Measurements from ENCODE around the gene TRANK1. TPM values are rescaled to one million over a fixed set of nuclear protein-coding genes. Genes with fewer than 3 reads are reported as not detected.

The TRANK1 gene
- total and polyA plus RNA-seq, 2 of the 4 experiments (the other 2 are of a cell fraction), result 7.9 to 12.7 TPM

DNA sequence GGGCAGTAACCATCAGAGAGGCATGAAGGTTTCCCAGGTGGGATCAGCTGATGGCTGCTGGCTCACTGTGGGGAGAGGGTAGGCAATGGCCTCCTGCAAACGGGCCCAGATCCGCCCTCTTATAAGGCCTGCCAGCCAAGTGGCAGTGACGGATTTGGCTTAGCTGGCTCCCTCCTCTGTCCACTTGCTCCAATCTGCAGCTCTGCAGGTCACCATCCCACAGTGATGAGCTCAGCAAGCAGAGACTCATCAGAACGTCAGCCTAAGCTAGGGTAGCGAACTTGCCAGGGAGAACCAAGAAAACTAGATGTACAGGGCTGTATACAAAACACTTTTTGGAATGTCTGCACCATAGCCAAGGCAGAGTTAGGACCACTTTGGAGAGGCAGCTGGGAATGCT is 117.7 kb downstream of the TRANK1 start:
- in situ Hi-C loops (cut with MboI; ENCODE audit: low sequenced_read_pairs) (no loop called here), dilution Hi-C loops (cut with HindIII; ENCODE audit: low sequenced_read_pairs, unreplicated experiment) (no loop called here), intact Hi-C loops (cut with micrococcal nuclease) (no loop called here)
- H2AFZ ChIP-seq (replicated peaks; ENCODE audit: low read length, poor library complexity), result no peak overlapping the region
- H3K36me3 ChIP-seq (ENCODE audit: control insufficient read depth, insufficient read depth, low read length), result peaks cover 8% of the 10 kb centered on the region
- no peak overlapping the region for H4K8ac ChIP-seq (ENCODE audit: low read depth in 2 of 2, low read length in 2 of 2)
- no peak overlapping the region for H3K27ac ChIP-seq (ENCODE audit: insufficient read depth, low read length)
- peak; percentile 32 for DNase-seq
- 68% methylated on average over 4 of the region's 5 CpGs; no CpG with 5 or more reads in 1 of the 2 experiments for WGBS, 2 experiments (ENCODE audit: extremely low coverage in 2 of 2, insufficient read length in 1 of 2)
- no peak overlapping the region for H2AK9ac ChIP-seq (replicated peaks; ENCODE audit: low read depth, low read length, poor library complexity)
- H4K20me1 ChIP-seq (ENCODE audit: insufficient read depth, low read length), result no peaks in the 10 kb centered on the region
- H3K4me3 ChIP-seq (ENCODE audit: insufficient read depth, low read depth, low read length), result no peak overlapping the region
- H3K56ac ChIP-seq (ENCODE audit: extremely low read depth, insufficient read depth, low read length), result no peak overlapping the region
- no peak overlapping the region for H3K14ac ChIP-seq (replicated peaks; ENCODE audit: low read depth, low read length)
- H3K9ac ChIP-seq (ENCODE audit: low read depth, low read length), result no peak overlapping the region
- no peak overlapping the region for H3K23ac ChIP-seq (ENCODE audit: low read depth, low read length)
- H3K79me1 ChIP-seq (ENCODE audit: low read depth in 1 of 2, low read length in 2 of 2), result no peaks in the 10 kb centered on the region
- no peak overlapping the region for H2BK15ac ChIP-seq (ENCODE audit: low read depth, low read length)
- H4K5ac ChIP-seq (ENCODE audit: low read depth, low read length), result no peak overlapping the region
- no peak overlapping the region for H3K4me2 ChIP-seq (ENCODE audit: low read depth, low read length)
- H3K4me1 ChIP-seq (ENCODE audit: control insufficient read depth, insufficient read depth, low read length), result no peaks in the 10 kb centered on the region
- no peak overlapping the region for H2BK20ac ChIP-seq (ENCODE audit: low read depth, low read length)
- POLR2A ChIA-PET (ENCODE audit: unreplicated experiment), result no interaction called here
- no peak overlapping the region for H3K4ac ChIP-seq (ENCODE audit: low read depth, low read length)
- no peak overlapping the region for H4K91ac ChIP-seq (ENCODE audit: insufficient read depth, low read depth, low read length)
- H3K27me3 ChIP-seq (ENCODE audit: control insufficient read depth, insufficient read depth, low read length), result no peaks in the 10 kb centered on the region
- no peak overlapping the region for H3K18ac ChIP-seq (ENCODE audit: low read depth, low read length)
- H2BK5ac ChIP-seq (ENCODE audit: low read depth, low read length, poor library complexity, severe bottlenecking), result no peak overlapping the region
- CTCF ChIA-PET, result interaction anchor here (1.1 kb wide), 1 partner anchor 12 kb away, joined by 3 read pairs; no protein-coding TSS in a partner anchor
- TF ChIP-seq RFX5 (IDR thresholded peaks at IDR 0.05; ENCODE audit: low read depth, low read length) (no peak), MAZ (IDR thresholded peaks at IDR 0.05; ENCODE audit: borderline replicate concordance, low read depth, low read length) (no peak), MXI1 (IDR thresholded peaks at IDR 0.05; ENCODE audit: borderline replicate concordance, low read depth, low read length) (no peak), RAD21 (IDR thresholded peaks at IDR 0.05; ENCODE audit: low read length) (no peak), POLR2A (IDR thresholded peaks at IDR 0.05; ENCODE audit: low read depth, low read length) (no peak), CEBPB (IDR thresholded peaks at IDR 0.05; ENCODE audit: low read depth, low read length) (no peak)
- BruUV-seq (replicated peaks), result TSS peak; percentile 43
- no peak overlapping the region for H2AK5ac ChIP-seq (ENCODE audit: low read depth, low read length)
- H3K9me3 ChIP-seq (ENCODE audit: control insufficient read depth, insufficient read depth, low read length), result no peaks in the 10 kb centered on the region
- peak; percentile 37; the same call in 1 of the 2 replicates for ATAC-seq (ENCODE audit: low read depth)
- H3K9me1 ChIP-seq (ENCODE audit: insufficient read depth, low read length), result 0 out of 2 replicates have a peak, but pooled peaks cover 7% of the 10 kb centered on the region
- H2BK120ac ChIP-seq (ENCODE audit: low read depth, low read length), result no peak overlapping the region

Measured in IMR-90 (cell line).